Colonic mucosa (tissue), 4 donors: ENCODE results near the gene PLXDC2. TPM values are rescaled to one million over a fixed set of nuclear protein-coding genes. Genes with fewer than 3 reads are reported as not detected.

ENCODE experiments used
- DNase-seq: peaks from one replicate; pipeline ENCODE4 v3.0.0-alpha.2; 2020
- H3K27ac ChIP-seq: fragments of 200-600 bp; one replicate; pipeline ENCODE4 v1.8.0; 2021
- H3K27me3 ChIP-seq: fragments of 200-600 bp; one replicate; pipeline ENCODE4 v1.8.0; 2021
- H3K36me3 ChIP-seq: fragments of 200-600 bp; one replicate; pipeline ENCODE4 v1.8.0; 2021
- H3K4me1 ChIP-seq: fragments of 200-600 bp; one replicate; pipeline ENCODE4 v1.8.0; 2021; ENCODE audit warnings: mild to moderate bottlenecking
- H3K4me3 ChIP-seq: fragments of 200-600 bp; one replicate; pipeline ENCODE4 v1.8.0; 2021
- H3K9ac ChIP-seq, 2 donors: one replicate each; pipeline ENCODE4 v1.7.0; 2013; ENCODE audit warnings: control low read depth in 2 of 2, low read depth in 2 of 2, low read length in 2 of 2
- H3K9me3 ChIP-seq: fragments of 200-600 bp; one replicate; pipeline ENCODE4 v1.8.0; 2021
- CTCF ChIP-seq: fragments of 200-600 bp; IDR thresholded peaks from one replicate; pipeline ENCODE4 v1.8.0; 2022; ENCODE audit warnings: antibody characterized with exemption, mild to moderate bottlenecking
- intact Hi-C: fragments of 100-400 bp; cut with DNase I; formaldehyde crosslinking; loops from one replicate; pipeline ENCODE4 v1.14.1; 2022
- total RNA-seq, 2 donors: library from RNA; stranded (reverse); fragmentation: NEBNext Ultra II Directional in 1 of 2; extraction: Animal tissue kit (Norgen Biotek cat#: 25700) in 1 of 2; gene quantifications; one replicate each; pipeline ENCODE4 v1.2.1, GENCODE V29; 2021
- donor health status: healthy.
- donor health status: DM: no; HTN: no; CAD: no.
- donor health status: DM: no; HTN: no; CAD: no.

Gene PLXDC2
- total RNA-seq, 2 donors from 2014 or later = 12.5 to 22.4 TPM

GRCh38 chr10:19922236-19922963 is 106.2 kb downstream of the PLXDC2 start:
- peak; percentile 57 for DNase-seq
- intact Hi-C loops = no loop called here
- Histone ChIP-seq H3K4me3 (no peak overlapping the region), H3K9me3 (no peaks in the 10 kb centered on the region), H3K9ac (no peak overlapping the region), H3K4me1 (no peaks in the 10 kb centered on the region), H3K36me3 (no peaks in the 10 kb centered on the region), H3K27ac (peak overlapping the region; percentile 60), H3K27me3 (no peaks in the 10 kb centered on the region)
- TF ChIP-seq CTCF = no peak

- no peak for DNase-seq
- Histone ChIP-seq H3K27ac (no peak overlapping the region), H3K27me3 (no peaks in the 10 kb centered on the region), H3K9ac (no peak overlapping the region), H3K36me3 (no peaks in the 10 kb centered on the region), H3K4me3 (no peak overlapping the region), H3K4me1 (no peaks in the 10 kb centered on the region), H3K9me3 (no peaks in the 10 kb centered on the region)
- TF ChIP-seq CTCF = no peak
- intact Hi-C loops = no loop called here
Observed at GRCh38 chr10:19925064-19925463, 108.8 kb downstream of the PLXDC2 start.

GRCh38 chr10:19928936-19929335 is 112.7 kb downstream of the PLXDC2 start:
- no peak for DNase-seq

GRCh38 chr10:19929506-19930140 is 113.4 kb downstream of the PLXDC2 start:
- intact Hi-C loops = no loop called here
- H3K9me3 ChIP-seq = no peaks in the 10 kb centered on the region
- H3K27ac ChIP-seq = no peak overlapping the region
- peaks cover 11% of the 10 kb centered on the region for H3K4me1 ChIP-seq
- no peaks in the 10 kb centered on the region for H3K27me3 ChIP-seq
- no peak overlapping the region for H3K9ac ChIP-seq
- H3K4me3 ChIP-seq = no peak overlapping the region
- no peaks in the 10 kb centered on the region for H3K36me3 ChIP-seq
- no peak for TF ChIP-seq CTCF
- DNase-seq = no peak

More at GRCh38 chr10:19928936-19929335, 112.7 kb downstream of the PLXDC2 start:
- intact Hi-C loops = no loop called here
- no peaks in the 10 kb centered on the region for H3K27me3 ChIP-seq
- H3K27ac ChIP-seq = no peak overlapping the region
- H3K36me3 ChIP-seq = no peaks in the 10 kb centered on the region
- H3K9me3 ChIP-seq = no peaks in the 10 kb centered on the region
- H3K4me3 ChIP-seq = no peak overlapping the region
- no peak for TF ChIP-seq CTCF
- no peak overlapping the region for H3K9ac ChIP-seq
- peaks cover 11% of the 10 kb centered on the region for H3K4me1 ChIP-seq

GRCh38 chr10:19930936-19931893 is 115.0 kb downstream of the PLXDC2 start:
- intact Hi-C loops = no loop called here
- Histone ChIP-seq H3K27ac (peak overlapping the region; percentile 60), H3K27me3 (no peaks in the 10 kb centered on the region), H3K36me3 (no peaks in the 10 kb centered on the region), H3K4me3 (no peak overlapping the region), H3K9ac (no peak overlapping the region), H3K9me3 (no peaks in the 10 kb centered on the region), H3K4me1 (peaks cover 11% of the 10 kb centered on the region)
- DNase-seq = peak; percentile 58
- TF ChIP-seq CTCF = no peak
